ENCODE data around the gene SH2D3A.

The SH2D3A gene

GRCh38 chr19:6737873-6738786 lies 29.1 kb downstream of the SH2D3A start:
- peak; percentile 74 for DNase-seq (ENCODE audit: low read depth)

DNA sequence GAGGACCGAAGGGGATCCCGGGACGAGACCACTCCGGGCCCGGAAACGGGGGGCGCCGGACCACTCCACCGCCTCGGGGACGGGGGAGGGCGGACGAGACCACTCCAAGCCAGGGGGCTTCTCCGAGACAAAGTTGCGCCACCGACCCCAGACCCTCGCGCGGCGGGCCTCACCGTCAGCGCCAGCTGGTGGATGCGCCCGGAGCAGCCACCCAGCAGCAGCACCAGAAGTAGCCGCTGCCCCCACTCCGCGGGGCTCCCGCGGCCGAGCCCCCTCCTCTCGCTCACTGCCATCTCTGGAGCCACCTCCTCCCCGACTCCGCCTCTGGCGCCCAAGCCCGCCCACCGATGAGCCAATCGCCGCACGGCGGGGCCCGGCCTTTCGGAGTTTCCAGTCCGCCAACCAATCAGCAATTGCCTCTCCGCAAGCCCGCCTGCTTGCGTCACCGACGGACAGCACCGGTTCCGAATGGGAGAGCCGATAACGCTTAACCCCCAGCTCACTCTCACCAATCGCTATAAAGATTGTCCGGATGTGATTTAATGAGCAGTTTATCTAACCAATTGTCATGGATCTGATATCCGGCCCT lies 29.9 kb downstream of the SH2D3A start, which contains the start of gene GPR108:
Gene GPR108, minus strand, starts transcription at position 297 of the 589 bp plus-strand sequence. Its CDS starts 4 bp downstream, at position 293.
- DNase-seq (ENCODE audit: low read depth) = peak; percentile 100

DNA sequence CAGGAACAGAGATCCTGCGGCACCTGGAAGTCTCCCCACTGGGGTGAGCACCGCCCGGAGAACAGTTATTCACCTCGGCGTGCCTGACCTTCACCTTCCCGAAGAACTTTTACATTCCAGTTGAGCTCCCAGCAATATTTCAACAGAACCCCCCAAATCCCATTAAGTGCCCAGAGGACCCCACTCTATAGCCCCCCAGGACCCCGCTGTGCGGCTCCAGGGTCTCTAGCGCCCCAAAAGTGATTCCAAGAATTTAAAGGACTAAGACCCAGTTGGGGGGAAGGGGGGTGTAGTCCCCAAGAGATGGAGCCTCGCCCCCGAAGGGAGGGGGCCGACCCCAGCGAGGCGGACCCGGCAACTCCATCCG lies 30.3 kb downstream of the SH2D3A start:
- no peak for DNase-seq (ENCODE audit: low read depth)

- DNase-seq (ENCODE audit: low read depth) = peak; percentile 86
Observed at GRCh38 chr19:6736169-6736916, 30.9 kb downstream of the SH2D3A start.

- no peak for DNase-seq (ENCODE audit: low read depth)
Observed at GRCh38 chr19:6735181-6735911, 31.9 kb downstream of the SH2D3A start.

DNA sequence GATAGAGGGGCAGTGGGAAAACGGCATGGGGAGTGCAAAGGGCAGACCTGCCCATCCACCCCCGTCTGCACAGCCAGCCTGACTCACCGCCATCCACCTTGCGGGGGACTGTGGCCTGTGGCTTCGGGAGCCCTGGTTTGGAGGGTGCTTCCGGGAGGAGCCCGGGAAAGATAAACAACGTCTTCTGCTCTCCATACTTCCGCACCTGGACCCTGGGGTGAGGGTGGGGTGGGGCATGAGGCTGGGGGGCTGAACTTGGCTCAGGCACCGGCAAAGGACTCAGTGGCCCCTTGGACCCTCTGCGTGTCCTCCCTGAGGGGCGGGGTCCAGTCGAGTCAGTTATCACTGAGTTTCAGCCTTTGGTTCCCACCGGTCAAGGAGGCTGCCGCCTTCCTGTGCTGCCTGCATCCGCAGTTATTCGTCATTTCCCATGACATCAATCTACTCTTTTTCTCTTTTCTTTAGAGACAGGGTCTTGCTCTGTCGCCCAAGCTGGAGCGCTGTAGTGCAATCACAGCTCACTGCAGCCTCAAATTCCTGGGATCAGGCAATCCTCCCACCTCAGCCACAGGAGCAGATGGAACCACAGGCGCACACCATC lies 33.0 kb downstream of the SH2D3A start:
- no peak for DNase-seq (ENCODE audit: low read depth)

DNA sequence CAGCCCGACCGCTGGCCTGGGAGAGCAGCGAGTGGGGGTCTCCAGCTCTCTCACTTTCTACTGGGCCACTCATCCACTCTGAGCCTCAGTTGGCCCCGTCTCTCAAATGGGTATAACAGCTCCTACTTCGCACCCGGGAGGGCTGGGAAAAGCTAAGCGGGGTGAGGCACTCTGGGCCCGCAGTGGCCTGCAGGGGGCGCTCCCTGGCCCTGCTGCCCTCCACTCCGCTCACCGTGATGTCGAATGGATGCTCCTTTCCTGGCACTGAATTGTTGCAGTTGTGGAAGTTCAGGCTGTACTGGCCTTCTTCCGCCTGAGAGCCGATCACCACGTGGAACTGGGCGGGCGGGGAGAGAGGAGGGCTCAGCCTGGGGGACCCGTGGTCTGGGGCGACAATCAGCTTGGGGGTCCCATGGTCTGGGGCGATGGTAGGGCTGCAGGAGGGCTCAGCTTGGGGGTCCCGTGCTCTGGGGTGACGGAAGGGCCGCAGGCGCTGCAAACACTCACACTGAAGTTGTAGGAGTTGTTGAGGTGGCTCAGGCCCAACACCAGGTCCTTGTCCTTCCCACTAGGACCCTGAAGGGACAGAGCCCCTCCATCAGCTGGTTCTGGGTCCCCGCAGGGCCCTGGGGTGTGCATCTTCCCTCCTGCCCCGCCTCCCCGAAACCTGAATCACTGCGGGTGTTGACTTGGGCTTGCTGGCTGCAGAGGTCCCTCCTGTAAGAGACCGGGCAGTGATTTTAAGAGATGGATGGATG lies 33.7 kb downstream of the SH2D3A start:
- no peak for DNase-seq (ENCODE audit: low read depth)

- no peak for DNase-seq (ENCODE audit: low read depth)
Observed at GRCh38 chr19:6732803-6733337, 34.4 kb downstream of the SH2D3A start.

GRCh38 chr19:6731822-6732221 lies 35.4 kb downstream of the SH2D3A start:
- no peak for DNase-seq (ENCODE audit: low read depth)

DNA sequence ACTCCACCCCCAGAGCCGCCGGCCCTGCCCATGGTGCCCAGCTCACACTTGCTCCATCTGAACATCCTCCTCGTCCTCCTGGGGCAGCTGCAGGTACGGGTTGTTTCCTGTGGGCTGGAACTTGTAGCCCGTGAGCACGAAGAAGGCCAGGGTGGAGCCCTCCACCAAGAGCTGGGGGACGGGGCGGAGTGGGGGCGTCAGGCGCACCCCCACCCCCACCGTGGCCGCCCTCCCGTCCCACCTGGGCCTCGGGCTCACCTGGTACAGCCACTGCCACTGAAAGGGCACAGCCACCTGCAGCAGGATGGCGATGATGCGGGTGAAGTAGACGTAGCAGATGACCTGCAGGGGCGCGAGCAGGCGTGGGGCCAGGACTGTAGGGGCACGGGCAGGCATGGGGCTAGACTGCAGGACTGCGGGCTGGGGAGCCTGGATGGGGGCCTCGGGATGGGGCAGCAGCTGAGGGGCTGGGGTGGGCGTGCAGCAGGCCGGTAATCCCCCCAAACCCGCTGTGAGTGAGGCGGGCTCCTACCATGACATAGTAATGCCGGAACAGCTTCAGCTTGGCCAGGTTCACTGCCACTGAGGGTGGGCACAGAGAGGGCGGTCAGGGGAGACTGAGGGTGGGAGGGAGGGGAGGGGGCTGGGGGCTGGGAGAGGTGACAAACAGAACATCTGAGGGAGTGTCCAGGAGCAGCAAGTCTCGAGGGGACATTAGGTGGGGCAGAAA lies 36.1 kb downstream of the SH2D3A start:
- no peak for DNase-seq (ENCODE audit: low read depth)

DNA sequence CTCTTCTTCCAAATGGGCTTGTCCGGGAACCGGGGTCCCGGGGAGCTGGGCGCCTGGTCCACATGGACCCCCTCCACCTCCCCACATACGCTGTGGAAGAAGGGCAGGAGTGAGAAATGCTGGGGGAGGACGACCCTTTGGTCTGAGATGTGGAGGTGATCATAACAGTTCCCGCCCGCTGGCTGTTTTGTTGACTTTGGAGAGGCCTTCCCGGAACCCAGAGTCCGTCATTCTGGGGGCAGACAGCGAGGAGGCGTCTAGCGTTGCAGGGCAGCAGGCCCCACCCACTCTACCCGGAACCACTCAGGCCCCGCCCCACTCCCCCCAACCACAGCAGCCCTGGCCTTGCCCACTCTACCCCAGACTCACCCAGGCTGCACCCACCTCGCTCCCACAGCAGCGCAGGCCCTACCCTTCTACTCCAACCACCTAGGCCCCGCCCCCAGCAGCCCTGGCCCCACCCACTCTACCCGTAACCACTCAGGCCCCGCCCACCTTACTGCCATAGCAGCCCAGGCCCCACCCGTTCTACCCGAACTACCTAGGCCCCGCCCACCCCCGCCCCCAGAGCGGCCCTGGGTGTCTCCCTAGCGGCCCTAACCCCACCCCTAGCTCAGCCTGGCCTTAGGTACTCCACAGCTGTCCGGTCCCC lies 37.0 kb downstream of the SH2D3A start:
- DNase-seq (ENCODE audit: low read depth) = no peak

GRCh38 chr19:6729573-6730152 lies 37.6 kb downstream of the SH2D3A start:
- DNase-seq (ENCODE audit: low read depth) = no peak

DNA sequence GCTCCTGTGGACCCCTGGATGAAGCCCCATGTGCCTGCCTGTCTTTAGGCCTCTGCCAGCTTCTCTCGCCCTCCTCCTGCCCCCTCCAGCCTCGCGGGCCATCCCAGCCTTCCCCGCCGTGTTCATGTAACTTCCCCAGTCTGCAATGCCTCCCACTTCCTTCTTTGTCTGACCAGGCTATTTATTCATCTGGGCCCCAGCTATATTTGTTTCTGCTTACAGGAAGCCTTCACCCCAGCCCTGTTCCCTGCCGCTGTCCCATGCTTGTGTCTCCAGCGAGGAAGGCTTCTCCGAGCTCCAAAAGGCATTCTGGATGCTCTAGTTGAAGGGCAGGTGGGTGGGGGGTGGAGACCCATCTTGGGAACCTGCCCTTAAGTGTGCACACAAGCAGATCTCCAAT lies 38.9 kb downstream of the SH2D3A start:
- no peak for DNase-seq (ENCODE audit: low read depth)

- DNase-seq (ENCODE audit: low read depth) = no peak
Observed at GRCh38 chr19:6725513-6726231, 41.6 kb downstream of the SH2D3A start.

GRCh38 chr19:6724631-6725492 lies 42.4 kb downstream of the SH2D3A start:
- no peak for DNase-seq (ENCODE audit: low read depth)

DNA sequence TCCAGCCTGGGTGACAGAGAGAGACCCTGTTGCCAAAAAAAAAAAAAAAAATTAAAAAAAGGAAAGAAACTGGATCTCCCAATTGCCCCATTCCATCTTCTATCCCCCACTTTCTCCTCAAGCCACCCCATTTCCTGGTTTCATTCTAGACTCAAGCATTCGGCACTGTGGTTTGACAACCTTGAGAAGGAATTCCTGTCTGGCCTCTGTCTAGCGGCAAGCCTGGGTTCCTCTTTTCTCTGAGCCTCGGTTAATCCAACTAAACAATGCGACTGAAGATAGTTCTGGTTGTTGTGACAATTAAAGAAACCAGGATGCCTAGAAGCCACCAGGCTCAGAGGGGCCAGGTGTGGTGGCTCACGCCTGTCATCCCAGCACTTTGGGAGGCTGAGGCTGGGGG lies 43.5 kb downstream of the SH2D3A start:
- DNase-seq (ENCODE audit: low read depth) = peak; percentile 42

- peak; percentile 41 for DNase-seq (ENCODE audit: low read depth)
Observed at GRCh38 chr19:6723108-6723618, 44.1 kb downstream of the SH2D3A start.

Measured in fibroblast of gingiva (primary cell).